Measurements from ENCODE around the gene RAPGEF1.

DNA sequence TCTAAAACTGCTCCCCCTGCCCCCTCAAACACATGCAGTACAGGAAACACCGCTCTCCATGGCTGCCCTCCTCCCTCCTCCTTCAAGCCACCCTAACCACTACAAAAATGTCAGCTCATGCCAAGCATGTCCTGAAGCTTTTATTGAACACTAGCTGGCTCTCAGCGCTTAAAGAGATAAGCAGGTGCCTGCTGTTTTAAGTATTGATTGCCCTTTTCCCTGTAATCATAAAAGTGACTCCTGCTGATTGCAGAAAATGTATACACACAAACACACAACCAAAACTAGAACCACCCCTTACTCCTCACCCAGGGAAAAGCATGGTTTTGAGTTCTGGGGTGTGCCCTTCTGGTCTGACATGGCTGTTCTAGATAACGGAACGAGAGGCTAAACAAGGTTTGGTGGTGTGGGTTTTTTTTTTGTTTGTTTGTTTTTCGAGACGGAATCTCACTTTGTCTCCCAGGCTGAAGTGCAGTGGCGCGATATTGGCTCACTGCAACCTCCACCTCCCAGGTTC, 205.1 kb downstream of the RAPGEF1 start:
- TF ChIP-seq, protein P1, sequence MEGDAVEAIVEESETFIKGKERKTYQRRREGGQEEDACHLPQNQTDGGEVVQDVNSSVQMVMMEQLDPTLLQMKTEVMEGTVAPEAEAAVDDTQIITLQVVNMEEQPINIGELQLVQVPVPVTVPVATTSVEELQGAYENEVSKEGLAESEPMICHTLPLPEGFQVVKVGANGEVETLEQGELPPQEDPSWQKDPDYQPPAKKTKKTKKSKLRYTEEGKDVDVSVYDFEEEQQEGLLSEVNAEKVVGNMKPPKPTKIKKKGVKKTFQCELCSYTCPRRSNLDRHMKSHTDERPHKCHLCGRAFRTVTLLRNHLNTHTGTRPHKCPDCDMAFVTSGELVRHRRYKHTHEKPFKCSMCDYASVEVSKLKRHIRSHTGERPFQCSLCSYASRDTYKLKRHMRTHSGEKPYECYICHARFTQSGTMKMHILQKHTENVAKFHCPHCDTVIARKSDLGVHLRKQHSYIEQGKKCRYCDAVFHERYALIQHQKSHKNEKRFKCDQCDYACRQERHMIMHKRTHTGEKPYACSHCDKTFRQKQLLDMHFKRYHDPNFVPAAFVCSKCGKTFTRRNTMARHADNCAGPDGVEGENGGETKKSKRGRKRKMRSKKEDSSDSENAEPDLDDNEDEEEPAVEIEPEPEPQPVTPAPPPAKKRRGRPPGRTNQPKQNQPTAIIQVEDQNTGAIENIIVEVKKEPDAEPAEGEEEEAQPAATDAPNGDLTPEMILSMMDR (CRISPR knock-in tag; IDR thresholded peaks at IDR 0.05) = no peak
- TF ChIP-seq NR2C2 (CRISPR knock-in tag; IDR thresholded peaks at IDR 0.05; ENCODE audit: borderline replicate concordance) = no peak
- TF ChIP-seq, protein P2, sequence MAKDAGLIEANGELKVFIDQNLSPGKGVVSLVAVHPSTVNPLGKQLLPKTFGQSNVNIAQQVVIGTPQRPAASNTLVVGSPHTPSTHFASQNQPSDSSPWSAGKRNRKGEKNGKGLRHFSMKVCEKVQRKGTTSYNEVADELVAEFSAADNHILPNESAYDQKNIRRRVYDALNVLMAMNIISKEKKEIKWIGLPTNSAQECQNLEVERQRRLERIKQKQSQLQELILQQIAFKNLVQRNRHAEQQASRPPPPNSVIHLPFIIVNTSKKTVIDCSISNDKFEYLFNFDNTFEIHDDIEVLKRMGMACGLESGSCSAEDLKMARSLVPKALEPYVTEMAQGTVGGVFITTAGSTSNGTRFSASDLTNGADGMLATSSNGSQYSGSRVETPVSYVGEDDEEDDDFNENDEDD (CRISPR knock-in tag; IDR thresholded peaks at IDR 0.05; ENCODE audit: borderline replicate concordance) = no peak
